OCI-LY1 (cell line): Measurements from ENCODE around the gene NUTM2B.
"Not testable (repeated sequence)": the region's sequence is repeated elsewhere in the genome, so short reads cannot be mapped to it uniquely, and the experiment has no call there.

Experiments used
- EZH2 ChIP-seq: fragments of 200-600 bp; sonication (generic), shearing (Covaris generic); IDR thresholded peaks from 2 replicates; pipeline ENCODE4 v1.8.0; 2017; ENCODE audit warnings: borderline replicate concordance, mixed run types, mild to moderate bottlenecking, antibody characterized with exemption, low read length, moderate library complexity, mixed read lengths
- TF ChIP-seq, protein P1 (sequence below): fragments of 200-600 bp; sonication (generic), shearing (Covaris generic); IDR thresholded peaks from 2 replicates; pipeline ENCODE4 v1.5.1; 2017; ENCODE audit warnings: mild to moderate bottlenecking, antibody characterized with exemption, low read length, moderate library complexity, mixed read lengths

DNA sequence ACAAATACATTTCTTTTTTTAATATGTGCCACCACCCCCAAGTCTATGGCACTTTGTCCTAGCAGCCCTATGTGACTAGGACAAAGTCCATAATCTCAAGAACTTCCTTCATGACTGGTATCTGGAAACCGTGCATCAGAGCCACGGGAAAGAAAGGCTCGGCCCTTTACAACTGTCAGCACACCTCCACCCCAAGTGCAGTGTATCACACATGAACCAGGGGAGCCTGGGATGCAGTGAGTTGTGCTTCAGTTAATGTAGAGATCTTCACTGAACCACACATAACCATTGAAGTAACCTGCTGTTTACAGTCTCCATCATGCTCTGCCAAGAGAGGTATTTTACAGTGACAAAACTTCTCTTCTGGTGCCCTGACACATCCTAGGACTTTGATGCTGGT is 11.9 kb downstream of the NUTM2B start:
- TF ChIP-seq, protein P1, sequence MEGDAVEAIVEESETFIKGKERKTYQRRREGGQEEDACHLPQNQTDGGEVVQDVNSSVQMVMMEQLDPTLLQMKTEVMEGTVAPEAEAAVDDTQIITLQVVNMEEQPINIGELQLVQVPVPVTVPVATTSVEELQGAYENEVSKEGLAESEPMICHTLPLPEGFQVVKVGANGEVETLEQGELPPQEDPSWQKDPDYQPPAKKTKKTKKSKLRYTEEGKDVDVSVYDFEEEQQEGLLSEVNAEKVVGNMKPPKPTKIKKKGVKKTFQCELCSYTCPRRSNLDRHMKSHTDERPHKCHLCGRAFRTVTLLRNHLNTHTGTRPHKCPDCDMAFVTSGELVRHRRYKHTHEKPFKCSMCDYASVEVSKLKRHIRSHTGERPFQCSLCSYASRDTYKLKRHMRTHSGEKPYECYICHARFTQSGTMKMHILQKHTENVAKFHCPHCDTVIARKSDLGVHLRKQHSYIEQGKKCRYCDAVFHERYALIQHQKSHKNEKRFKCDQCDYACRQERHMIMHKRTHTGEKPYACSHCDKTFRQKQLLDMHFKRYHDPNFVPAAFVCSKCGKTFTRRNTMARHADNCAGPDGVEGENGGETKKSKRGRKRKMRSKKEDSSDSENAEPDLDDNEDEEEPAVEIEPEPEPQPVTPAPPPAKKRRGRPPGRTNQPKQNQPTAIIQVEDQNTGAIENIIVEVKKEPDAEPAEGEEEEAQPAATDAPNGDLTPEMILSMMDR = not testable (repeated sequence)
- not testable (repeated sequence) for TF ChIP-seq EZH2
